ENCODE results near the gene COL6A3.

Gene COL6A3

GRCh38 chr2:237341872-237342271, 72.1 kb downstream of the COL6A3 start:
- Histone ChIP-seq H3K4me1 (ENCODE audit: control insufficient read depth in 2 of 2, insufficient read depth in 2 of 2, low read length in 2 of 2) (no peaks in the 10 kb centered on the region), H3K9ac (ENCODE audit: low read depth in 1 of 2, low read length in 2 of 2) (no peak overlapping the region), H3K27me3 (ENCODE audit: control insufficient read depth in 2 of 2, insufficient read depth in 2 of 2, low read length in 2 of 2) (no peaks in the 10 kb centered on the region), H3K27ac (ENCODE audit: low read depth in 2 of 2, low read length in 2 of 2) (no peak overlapping the region), H3K4me3 (ENCODE audit: low read length in 2 of 2) (no peak overlapping the region), H3K9me3 (ENCODE audit: control insufficient read depth in 2 of 2, low read length in 2 of 2) (no peaks in the 10 kb centered on the region), H3K36me3 (ENCODE audit: control insufficient read depth in 2 of 2, insufficient read depth in 2 of 2, low read length in 2 of 2) (peaks cover 0 to 4% of the 10 kb centered on the region in 2 donors)

- no peaks in the 10 kb centered on the region for H3K9me3 ChIP-seq (ENCODE audit: control insufficient read depth in 2 of 2, low read length in 2 of 2)
- H3K4me1 ChIP-seq (ENCODE audit: control insufficient read depth in 2 of 2, insufficient read depth in 2 of 2, low read length in 2 of 2) = no peaks in the 10 kb centered on the region
- H3K4me3 ChIP-seq (ENCODE audit: low read length in 2 of 2) = no peak overlapping the region
- H3K36me3 ChIP-seq (ENCODE audit: control insufficient read depth in 2 of 2, insufficient read depth in 2 of 2, low read length in 2 of 2) = peaks cover 0 to 8% of the 10 kb centered on the region in 2 donors
- no peak overlapping the region for H3K27ac ChIP-seq (ENCODE audit: low read depth in 2 of 2, low read length in 2 of 2)
- H3K9ac ChIP-seq (ENCODE audit: low read depth in 1 of 2, low read length in 2 of 2) = no peak overlapping the region
- H3K27me3 ChIP-seq (ENCODE audit: control insufficient read depth in 2 of 2, insufficient read depth in 2 of 2, low read length in 2 of 2) = no peaks in the 10 kb centered on the region
Observed at GRCh38 chr2:237337586-237337985, 76.4 kb downstream of the COL6A3 start.

GRCh38 chr2:237336131-237336530, 77.8 kb downstream of the COL6A3 start:
- no peaks in the 10 kb centered on the region for H3K27me3 ChIP-seq (ENCODE audit: control insufficient read depth in 2 of 2, insufficient read depth in 2 of 2, low read length in 2 of 2)
- no peaks in the 10 kb centered on the region for H3K9me3 ChIP-seq (ENCODE audit: control insufficient read depth in 2 of 2, low read length in 2 of 2)
- no peaks in the 10 kb centered on the region for H3K4me1 ChIP-seq (ENCODE audit: control insufficient read depth in 2 of 2, insufficient read depth in 2 of 2, low read length in 2 of 2)
- H3K27ac ChIP-seq (ENCODE audit: low read depth in 2 of 2, low read length in 2 of 2) = no peak overlapping the region
- peaks cover 0 to 8% of the 10 kb centered on the region in 2 donors for H3K36me3 ChIP-seq (ENCODE audit: control insufficient read depth in 2 of 2, insufficient read depth in 2 of 2, low read length in 2 of 2)
- H3K4me3 ChIP-seq (ENCODE audit: low read length in 2 of 2) = no peak overlapping the region
- H3K9ac ChIP-seq (ENCODE audit: low read depth in 1 of 2, low read length in 2 of 2) = no peak overlapping the region

- Histone ChIP-seq H3K4me3 (ENCODE audit: low read length in 2 of 2) (no peak overlapping the region), H3K27me3 (ENCODE audit: control insufficient read depth in 2 of 2, insufficient read depth in 2 of 2, low read length in 2 of 2) (no peaks in the 10 kb centered on the region), H3K27ac (ENCODE audit: low read depth in 2 of 2, low read length in 2 of 2) (no peak overlapping the region), H3K9ac (ENCODE audit: low read depth in 1 of 2, low read length in 2 of 2) (no peak overlapping the region), H3K36me3 (ENCODE audit: control insufficient read depth in 2 of 2, insufficient read depth in 2 of 2, low read length in 2 of 2) (peaks cover 0 to 3% of the 10 kb centered on the region in 2 donors), H3K9me3 (ENCODE audit: control insufficient read depth in 2 of 2, low read length in 2 of 2) (no peaks in the 10 kb centered on the region), H3K4me1 (ENCODE audit: control insufficient read depth in 2 of 2, insufficient read depth in 2 of 2, low read length in 2 of 2) (no peaks in the 10 kb centered on the region)
Observed at GRCh38 chr2:237333748-237334147, 80.2 kb downstream of the COL6A3 start.

- Histone ChIP-seq H3K4me3 (ENCODE audit: low read length in 2 of 2) (no peak overlapping the region), H3K27me3 (ENCODE audit: control insufficient read depth in 2 of 2, insufficient read depth in 2 of 2, low read length in 2 of 2) (no peaks in the 10 kb centered on the region), H3K27ac (ENCODE audit: low read depth in 2 of 2, low read length in 2 of 2) (no peak overlapping the region), H3K36me3 (ENCODE audit: control insufficient read depth in 2 of 2, insufficient read depth in 2 of 2, low read length in 2 of 2) (no peaks in the 10 kb centered on the region), H3K9me3 (ENCODE audit: control insufficient read depth in 2 of 2, low read length in 2 of 2) (no peaks in the 10 kb centered on the region), H3K9ac (ENCODE audit: low read depth in 1 of 2, low read length in 2 of 2) (no peak overlapping the region), H3K4me1 (ENCODE audit: control insufficient read depth in 2 of 2, insufficient read depth in 2 of 2, low read length in 2 of 2) (no peaks in the 10 kb centered on the region)
Observed at GRCh38 chr2:237330541-237330940, 83.4 kb downstream of the COL6A3 start.

- no peak overlapping the region for H3K4me3 ChIP-seq (ENCODE audit: low read length in 2 of 2)
- peak overlapping the region; percentile 39 to 74 for H3K27ac ChIP-seq (ENCODE audit: low read depth in 2 of 2, low read length in 2 of 2)
- H3K9ac ChIP-seq (ENCODE audit: low read depth in 1 of 2, low read length in 2 of 2) = no peak overlapping the region
- no peaks in the 10 kb centered on the region for H3K27me3 ChIP-seq (ENCODE audit: control insufficient read depth in 2 of 2, insufficient read depth in 2 of 2, low read length in 2 of 2)
- no peaks in the 10 kb centered on the region for H3K4me1 ChIP-seq (ENCODE audit: control insufficient read depth in 2 of 2, insufficient read depth in 2 of 2, low read length in 2 of 2)
- no peaks in the 10 kb centered on the region for H3K36me3 ChIP-seq (ENCODE audit: control insufficient read depth in 2 of 2, insufficient read depth in 2 of 2, low read length in 2 of 2)
- H3K9me3 ChIP-seq (ENCODE audit: control insufficient read depth in 2 of 2, low read length in 2 of 2) = no peaks in the 10 kb centered on the region
Observed at GRCh38 chr2:237327175-237327950, 86.6 kb downstream of the COL6A3 start.

GRCh38 chr2:237326266-237327171, 87.4 kb downstream of the COL6A3 start:
- Histone ChIP-seq H3K9me3 (ENCODE audit: control insufficient read depth in 2 of 2, low read length in 2 of 2) (no peaks in the 10 kb centered on the region), H3K4me1 (ENCODE audit: control insufficient read depth in 2 of 2, insufficient read depth in 2 of 2, low read length in 2 of 2) (no peaks in the 10 kb centered on the region), H3K27ac (ENCODE audit: low read depth in 2 of 2, low read length in 2 of 2) (peak overlapping the region; percentile 41 to 74), H3K9ac (ENCODE audit: low read depth in 1 of 2, low read length in 2 of 2) (no peak overlapping the region), H3K27me3 (ENCODE audit: control insufficient read depth in 2 of 2, insufficient read depth in 2 of 2, low read length in 2 of 2) (no peaks in the 10 kb centered on the region), H3K36me3 (ENCODE audit: control insufficient read depth in 2 of 2, insufficient read depth in 2 of 2, low read length in 2 of 2) (no peaks in the 10 kb centered on the region), H3K4me3 (ENCODE audit: low read length in 2 of 2) (no peak overlapping the region)

GRCh38 chr2:237324837-237325236, 89.1 kb downstream of the COL6A3 start:
- no peaks in the 10 kb centered on the region for H3K9me3 ChIP-seq (ENCODE audit: control insufficient read depth in 2 of 2, low read length in 2 of 2)
- no peaks in the 10 kb centered on the region for H3K27me3 ChIP-seq (ENCODE audit: control insufficient read depth in 2 of 2, insufficient read depth in 2 of 2, low read length in 2 of 2)
- no peak overlapping the region for H3K9ac ChIP-seq (ENCODE audit: low read depth in 1 of 2, low read length in 2 of 2)
- H3K4me3 ChIP-seq (ENCODE audit: low read length in 2 of 2) = no peak overlapping the region
- peak overlapping the region; percentile 44 to 50 for H3K27ac ChIP-seq (ENCODE audit: low read depth in 2 of 2, low read length in 2 of 2)
- H3K36me3 ChIP-seq (ENCODE audit: control insufficient read depth in 2 of 2, insufficient read depth in 2 of 2, low read length in 2 of 2) = no peaks in the 10 kb centered on the region
- H3K4me1 ChIP-seq (ENCODE audit: control insufficient read depth in 2 of 2, insufficient read depth in 2 of 2, low read length in 2 of 2) = no peaks in the 10 kb centered on the region

- Histone ChIP-seq H3K9me3 (ENCODE audit: control insufficient read depth in 2 of 2, low read length in 2 of 2) (no peaks in the 10 kb centered on the region), H3K27ac (ENCODE audit: low read depth in 2 of 2, low read length in 2 of 2) (peak overlapping the region; percentile 44 to 50), H3K4me1 (ENCODE audit: control insufficient read depth in 2 of 2, insufficient read depth in 2 of 2, low read length in 2 of 2) (no peaks in the 10 kb centered on the region), H3K4me3 (ENCODE audit: low read length in 2 of 2) (no peak overlapping the region), H3K9ac (ENCODE audit: low read depth in 1 of 2, low read length in 2 of 2) (no peak overlapping the region), H3K27me3 (ENCODE audit: control insufficient read depth in 2 of 2, insufficient read depth in 2 of 2, low read length in 2 of 2) (no peaks in the 10 kb centered on the region), H3K36me3 (ENCODE audit: control insufficient read depth in 2 of 2, insufficient read depth in 2 of 2, low read length in 2 of 2) (no peaks in the 10 kb centered on the region)
Observed at GRCh38 chr2:237324405-237324831, 89.5 kb downstream of the COL6A3 start.

GRCh38 chr2:237323656-237324055, 90.3 kb downstream of the COL6A3 start:
- H3K27ac ChIP-seq (ENCODE audit: low read depth in 2 of 2, low read length in 2 of 2) = peak overlapping the region in 1 of 2 donors; percentile 20
- H3K4me1 ChIP-seq (ENCODE audit: control insufficient read depth in 2 of 2, insufficient read depth in 2 of 2, low read length in 2 of 2) = no peaks in the 10 kb centered on the region
- H3K27me3 ChIP-seq (ENCODE audit: control insufficient read depth in 2 of 2, insufficient read depth in 2 of 2, low read length in 2 of 2) = no peaks in the 10 kb centered on the region
- H3K9ac ChIP-seq (ENCODE audit: low read depth in 1 of 2, low read length in 2 of 2) = no peak overlapping the region
- H3K36me3 ChIP-seq (ENCODE audit: control insufficient read depth in 2 of 2, insufficient read depth in 2 of 2, low read length in 2 of 2) = no peaks in the 10 kb centered on the region
- H3K9me3 ChIP-seq (ENCODE audit: control insufficient read depth in 2 of 2, low read length in 2 of 2) = no peaks in the 10 kb centered on the region
- no peak overlapping the region for H3K4me3 ChIP-seq (ENCODE audit: low read length in 2 of 2)

Data from mucosa of rectum (tissue), 2 donors.